ENCODE data around the gene LMOD3.

The LMOD3 gene

GRCh38 chr3:69090021-69090420, 32.4 kb downstream of the LMOD3 start:
- ATAC-seq: peak in 1 of 2 donors; percentile 3

DNA sequence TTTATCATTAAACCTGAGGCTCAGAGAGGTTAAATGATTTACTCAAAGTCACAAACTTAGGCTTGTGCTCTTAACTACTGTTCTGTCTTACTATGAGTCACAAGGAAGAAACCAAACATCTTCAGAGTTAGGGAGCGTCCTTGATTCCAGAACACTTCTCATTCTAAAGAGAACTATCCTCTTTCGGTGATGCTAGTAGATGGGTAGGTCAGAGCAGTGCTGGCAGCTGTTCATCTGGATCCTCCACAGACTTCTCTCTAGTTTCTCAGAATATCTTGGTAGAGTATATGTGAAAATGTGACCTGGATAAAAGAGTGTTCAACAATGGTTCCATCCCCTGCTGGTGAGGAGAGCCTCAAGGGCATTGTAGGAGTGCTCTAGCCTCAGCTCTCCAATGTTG, 34.3 kb downstream of the LMOD3 start:
- peak in 1 of 2 donors; percentile 18 for ATAC-seq

GRCh38 chr3:69087030-69087791, 35.2 kb downstream of the LMOD3 start:
- ATAC-seq: no peak

- ATAC-seq: peak; percentile 7 to 8
Measured at GRCh38 chr3:69085833-69086722, 36.3 kb downstream of the LMOD3 start.

DNA sequence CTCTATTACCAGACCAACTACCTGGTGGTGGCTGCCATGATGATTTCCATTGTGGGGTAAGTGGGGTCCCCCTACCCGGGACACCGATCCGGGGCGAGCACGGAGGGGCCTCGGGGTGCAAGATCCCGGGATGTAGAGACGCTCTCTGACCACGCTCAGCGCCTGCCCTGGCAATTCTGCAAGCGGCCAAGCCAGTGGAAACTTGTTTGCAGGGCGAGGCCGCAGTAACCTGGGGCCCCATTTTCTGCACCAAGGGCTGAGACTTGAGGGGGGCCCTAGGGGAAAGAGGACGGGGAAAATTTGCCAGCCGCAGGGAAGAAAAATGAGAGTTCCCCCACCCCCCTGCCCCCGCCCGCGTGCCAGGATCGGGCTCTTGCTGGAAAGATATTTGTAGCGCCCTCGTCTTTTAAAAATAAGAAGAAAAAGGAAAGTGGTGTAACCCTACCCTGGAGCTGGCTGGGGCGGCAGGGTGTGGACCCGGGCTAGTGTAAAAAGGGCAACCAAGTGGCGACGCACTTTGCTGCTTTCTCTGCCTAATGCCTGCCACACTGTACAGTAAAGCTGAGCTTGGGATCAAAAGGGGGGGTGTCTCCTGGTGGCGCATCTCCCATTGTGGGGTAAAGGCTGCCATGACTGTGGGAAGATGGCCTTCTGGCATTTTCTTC, 37.1 kb downstream of the LMOD3 start:
- ATAC-seq: no peak

DNA sequence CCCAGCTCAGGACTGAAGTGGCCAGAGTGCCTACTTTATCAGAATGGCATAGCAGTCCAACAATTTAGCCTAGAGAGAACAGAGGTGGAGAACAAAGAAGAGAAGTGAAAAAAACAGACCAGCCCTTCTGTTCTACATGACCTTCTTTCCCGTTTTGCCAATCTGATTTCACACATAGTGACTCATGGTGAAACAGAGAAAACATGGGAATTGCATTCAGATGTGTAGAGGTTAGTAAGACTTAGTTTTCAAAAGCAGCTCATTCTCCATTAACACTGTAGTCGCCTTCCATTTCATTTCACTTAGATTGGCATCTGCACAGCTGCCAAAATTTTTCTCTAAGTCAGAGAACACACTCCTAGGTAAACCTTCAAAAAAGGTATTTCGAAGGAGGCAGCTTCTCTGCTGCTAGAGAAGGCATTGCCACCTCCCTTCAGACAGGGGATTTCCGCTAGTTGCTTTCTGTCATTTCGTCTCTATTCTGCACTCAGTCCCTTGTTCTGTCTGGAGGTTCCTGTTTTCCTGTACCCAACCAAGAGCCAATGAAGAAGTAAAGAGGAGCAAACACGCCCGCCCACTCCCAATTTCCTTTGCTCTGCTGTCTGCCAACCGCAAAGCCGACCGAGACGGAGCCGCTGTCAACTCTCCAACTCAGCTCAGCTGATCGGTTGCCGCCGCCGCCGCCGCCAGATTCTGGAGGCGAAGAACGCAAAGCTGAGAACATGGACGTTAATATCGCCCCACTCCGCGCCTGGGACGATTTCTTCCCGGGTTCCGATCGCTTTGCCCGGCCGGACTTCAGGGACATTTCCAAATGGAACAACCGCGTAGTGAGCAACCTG, 37.8 kb downstream of the LMOD3 start, which contains the start of gene ARL6IP5:
ARL6IP5 (plus strand) TSS at position 612 of the 842 bp plus-strand sequence; CDS start at position 723, 111 bp downstream.
- ATAC-seq: peak; percentile 43 to 47

DNA sequence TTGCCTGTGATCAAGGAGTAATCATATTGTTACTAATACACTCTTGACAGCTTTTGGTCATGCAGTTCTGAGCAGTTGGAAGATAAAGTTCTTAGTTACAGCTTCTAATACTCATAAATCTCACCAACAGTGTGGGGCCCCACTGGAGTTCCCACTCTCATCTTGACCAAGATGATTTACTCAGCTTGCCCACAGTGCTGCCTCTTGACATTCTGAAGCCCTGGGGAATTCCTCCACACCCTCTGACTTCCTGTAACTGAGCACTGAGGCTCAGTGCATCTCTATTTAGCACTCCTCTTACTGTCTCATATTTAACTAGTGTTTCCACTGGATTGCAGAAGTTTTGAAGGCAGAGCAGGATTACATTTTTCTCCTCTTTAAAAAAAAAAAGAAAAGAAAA, 39.6 kb downstream of the LMOD3 start:
- ATAC-seq: peak; percentile 74 to 76

DNA sequence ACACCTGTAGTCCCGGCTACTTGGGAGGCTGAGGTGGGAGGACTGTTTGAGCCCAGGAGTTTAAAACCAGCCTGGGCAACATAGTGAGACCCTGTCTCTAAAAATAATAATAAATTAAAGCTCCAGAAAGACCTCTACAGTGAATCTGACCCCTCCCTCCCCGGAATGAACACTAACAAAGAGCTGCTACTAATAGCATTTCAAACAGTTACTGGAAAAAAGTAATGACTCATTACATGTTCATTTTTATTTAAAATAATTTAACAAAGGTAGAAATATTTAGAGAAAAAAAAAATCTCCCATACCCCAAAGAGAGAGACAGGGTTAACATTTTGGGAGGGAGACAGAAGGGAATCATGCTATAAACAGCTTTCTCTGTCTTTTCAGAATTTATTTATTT, 40.0 kb downstream of the LMOD3 start:
- no peak for ATAC-seq

DNA sequence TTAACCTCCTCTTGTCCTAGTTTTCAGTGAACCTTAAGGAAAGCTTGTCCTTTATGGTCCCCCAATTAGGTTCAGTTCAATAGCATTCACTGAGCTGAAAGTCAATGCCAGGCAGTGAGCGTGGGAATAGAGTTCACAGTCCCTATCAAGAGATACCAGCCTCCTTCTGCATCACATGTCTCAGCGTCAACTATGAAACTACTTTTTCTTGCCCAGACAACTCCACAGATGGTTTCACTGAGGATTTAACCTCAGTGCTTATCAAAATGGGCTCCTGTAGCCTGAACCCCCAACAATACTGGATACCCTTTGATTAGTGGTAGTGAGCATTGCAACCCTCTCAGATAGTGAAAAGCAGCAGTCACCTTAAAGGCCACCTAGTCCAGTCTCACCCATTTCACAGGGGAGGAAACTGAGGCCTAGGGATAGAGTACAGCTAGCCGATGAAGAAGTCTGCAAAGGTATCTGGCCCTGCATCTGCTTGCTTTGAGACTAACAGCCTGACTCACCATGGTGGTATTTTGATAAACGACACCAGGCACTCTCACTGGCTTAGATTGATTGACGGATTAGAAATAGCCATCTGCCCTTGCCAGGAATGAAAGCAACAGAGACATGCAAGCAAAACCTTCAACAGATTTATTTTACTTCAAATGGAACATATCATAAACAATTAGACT, 40.7 kb downstream of the LMOD3 start:
- ATAC-seq: no peak

DNA sequence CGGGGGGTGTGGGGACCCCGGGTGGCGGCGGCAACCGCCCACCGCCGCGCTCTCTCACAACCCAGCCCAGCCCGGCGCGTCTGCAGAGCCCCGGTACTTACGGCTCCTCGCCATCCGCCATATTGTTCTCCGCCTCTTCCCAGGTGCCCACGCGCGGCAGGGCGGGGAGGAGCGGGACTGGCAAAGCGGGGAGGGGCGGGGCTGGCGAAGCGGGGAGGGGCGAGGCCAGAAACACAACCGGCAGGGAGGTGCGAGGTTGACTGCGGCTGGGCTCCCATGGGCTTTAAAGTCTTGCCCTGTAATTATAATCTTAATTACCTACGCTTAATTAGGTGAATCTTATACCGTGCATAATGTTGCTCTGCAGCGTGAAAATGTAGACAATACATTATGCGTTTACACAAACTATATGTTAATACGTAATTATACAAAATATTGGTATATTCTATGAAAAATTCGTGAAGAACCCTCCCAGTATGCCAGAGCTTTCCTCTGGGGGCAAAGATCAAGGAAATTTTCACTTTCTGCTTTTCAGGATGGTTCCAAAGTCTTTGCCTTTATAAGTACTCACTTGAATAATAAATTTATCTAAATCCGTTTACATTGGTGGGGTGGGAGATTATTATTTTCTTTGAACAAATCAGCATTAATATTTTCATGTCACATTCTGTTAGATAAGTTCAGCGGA, 42.0 kb downstream of the LMOD3 start, which contains the start of gene UBA3:
UBA3 (minus strand) TSS at position 133 of the 688 bp plus-strand sequence; CDS start at position 121, 12 bp downstream.
- ATAC-seq: peak; percentile 46 to 52

GRCh38 chr3:69079269-69080159, 42.9 kb downstream of the LMOD3 start:
- no peak for ATAC-seq

- peak in 1 of 2 donors; percentile 27 for ATAC-seq
Measured at GRCh38 chr3:69072928-69073327, 49.5 kb downstream of the LMOD3 start.

- ATAC-seq: no peak
Measured at GRCh38 chr3:69066121-69066520, 56.3 kb downstream of the LMOD3 start.

DNA sequence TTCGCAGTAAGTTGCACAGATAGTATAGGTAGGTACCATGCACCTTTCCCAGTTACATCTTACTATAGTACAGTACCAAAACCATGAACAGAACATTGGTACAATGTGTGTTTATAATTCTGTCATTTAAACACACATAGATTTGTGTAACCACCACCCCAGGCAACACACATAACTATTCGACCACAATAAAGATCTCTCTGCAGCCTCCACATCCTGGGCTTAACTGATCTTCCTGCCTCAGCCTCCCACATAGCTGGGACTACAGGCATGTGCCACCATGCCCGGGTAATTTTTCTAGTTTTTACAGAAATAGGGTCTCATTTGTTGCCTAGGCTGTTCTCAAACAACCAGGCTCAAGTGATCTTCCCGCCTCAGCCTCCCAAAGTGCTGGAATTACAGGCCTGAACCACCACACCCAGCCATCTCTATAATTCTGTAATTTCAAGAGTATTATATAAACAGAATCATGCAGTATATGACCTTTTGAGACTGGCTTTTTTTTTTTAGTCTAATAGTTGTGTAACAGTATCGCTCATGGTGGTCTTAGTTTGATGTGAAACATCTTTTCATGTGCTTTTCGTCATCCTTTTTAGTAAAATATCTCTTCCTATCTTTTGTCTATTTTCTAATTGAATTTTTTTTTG, 57.0 kb downstream of the LMOD3 start:
- ATAC-seq: peak in 1 of 2 donors; percentile 36

DNA sequence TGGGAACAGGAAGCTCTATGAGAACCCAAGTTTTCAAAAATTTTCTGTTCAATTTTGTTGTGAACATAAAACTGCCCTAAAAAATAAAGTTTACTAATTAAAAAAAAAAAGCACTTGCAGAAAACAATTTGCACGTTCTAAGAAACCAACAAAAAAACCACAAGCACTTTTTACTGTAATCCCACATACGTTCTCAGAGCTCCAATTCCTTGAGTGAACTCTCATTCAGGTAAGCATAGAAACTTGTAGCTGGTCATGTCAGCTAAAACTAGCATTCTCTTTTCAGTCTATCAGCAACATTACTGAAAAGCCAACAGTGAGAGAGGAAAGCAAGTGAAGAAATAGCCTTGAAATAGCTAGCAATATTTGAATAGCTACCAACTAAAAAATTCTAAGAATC, 58.8 kb downstream of the LMOD3 start:
- peak; percentile 21 to 39 for ATAC-seq

DNA sequence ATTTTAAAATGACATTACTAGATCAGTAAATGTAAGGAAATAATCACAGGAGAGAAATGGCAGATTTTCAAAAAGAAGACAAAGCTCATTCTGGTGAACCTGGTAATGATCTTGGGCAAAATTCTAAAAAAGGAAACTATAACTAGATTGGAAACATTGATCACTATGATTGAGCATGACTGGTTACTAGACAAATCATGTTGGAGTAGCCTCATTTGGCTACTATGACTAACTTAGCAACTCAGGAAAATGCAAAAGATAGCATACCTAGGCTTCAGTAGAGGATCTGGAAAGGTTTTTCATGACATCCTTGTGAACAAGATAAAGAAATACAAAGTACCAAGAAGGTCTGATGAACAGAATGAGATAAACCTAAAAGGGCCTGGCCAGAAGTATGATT, 62.7 kb downstream of the LMOD3 start:
- ATAC-seq: peak; percentile 44 to 52

DNA sequence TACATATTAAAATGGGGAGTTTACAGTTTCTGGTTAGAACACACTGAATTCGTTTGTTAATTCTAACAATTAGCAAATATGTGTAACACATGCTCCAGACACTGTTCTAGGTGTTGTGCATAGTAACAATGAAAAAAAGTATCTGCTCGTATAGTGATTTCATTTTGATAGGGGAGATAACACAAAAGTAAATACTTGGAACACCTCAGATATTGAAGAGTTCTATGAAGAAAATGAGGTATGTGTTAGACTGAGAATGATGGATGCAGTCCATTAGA, 63.5 kb downstream of the LMOD3 start:
- ATAC-seq: peak in 1 of 2 donors; percentile 12

- ATAC-seq: peak; percentile 65 to 75
Measured at GRCh38 chr3:69058180-69058946, 64.0 kb downstream of the LMOD3 start.

Measured in activated CD4-positive, CD25-positive, alpha-beta regulatory T cell treated with anti-CD3 and anti-CD28 coated beads, Interleukin-2, amount 50 U/mL, for 24 hours (primary cell).